WERI-Rb-1 (cell line): ENCODE results near the gene SFXN2.

ENCODE experiments used
- DNase-seq: peaks from one replicate; pipeline ENCODE4 v3.0.0-alpha.2; 2020
- H3K27ac ChIP-seq: fragments of 250-450 bp; sonication (Bioruptor Pico); 2 replicates; pipeline ENCODE4 v1.5.1; 2020; ENCODE audit warnings: mild to moderate bottlenecking, moderate library complexity
- H3K27me3 ChIP-seq: fragments of 250-450 bp; sonication (Bioruptor Pico); 2 replicates; pipeline ENCODE4 v1.5.1; 2021; ENCODE audit warnings: mild to moderate bottlenecking, low read depth, moderate library complexity; ENCODE audit not compliant: insufficient read depth, severe bottlenecking
- H3K36me3 ChIP-seq: fragments of 250-450 bp; sonication (Bioruptor Pico); 2 replicates; pipeline ENCODE4 v1.5.1; 2020; ENCODE audit warnings: mild to moderate bottlenecking, moderate library complexity
- H3K4me3 ChIP-seq: 2 replicates; pipeline ENCODE4 v1.5.1; 2011; ENCODE audit warnings: low read depth, mild to moderate bottlenecking, control low read depth, low read length
- H3K9me3 ChIP-seq: fragments of 250-450 bp; sonication (Bioruptor Pico); 2 replicates; pipeline ENCODE4 v1.5.1; 2021; ENCODE audit warnings: mild to moderate bottlenecking, moderate library complexity; ENCODE audit not compliant: severe bottlenecking
- CTCF ChIP-seq: IDR thresholded peaks from 2 replicates; pipeline ENCODE4 v1.5.1; 2011; ENCODE audit warnings: low read depth, mild to moderate bottlenecking, control low read depth, inconsistent platforms, low read length

SFXN2 gene

GRCh38 chr10:102770792-102771191 is 56.4 kb downstream of the SFXN2 start:
- DNase-seq: no peak
- Histone ChIP-seq H3K4me3 (no peak overlapping the region), H3K27me3 (no peaks in the 10 kb centered on the region), H3K9me3 (no peaks in the 10 kb centered on the region), H3K27ac (no peak overlapping the region), H3K36me3 (no peaks in the 10 kb centered on the region)
- TF ChIP-seq CTCF: no peak

- no peak for DNase-seq
- no peaks in the 10 kb centered on the region for H3K36me3 ChIP-seq
- H3K27ac ChIP-seq: no peak overlapping the region; the same call in 1 of the 2 replicates
- H3K9me3 ChIP-seq: no peaks in the 10 kb centered on the region
- H3K4me3 ChIP-seq: no peak overlapping the region
- no peak for TF ChIP-seq CTCF
- no peaks in the 10 kb centered on the region for H3K27me3 ChIP-seq
These were observed 58.9 kb downstream of the SFXN2 start for GRCh38 chr10:102773320-102773719.

GRCh38 chr10:102773986-102774385 is 59.5 kb downstream of the SFXN2 start:
- no peak for DNase-seq
- H3K27ac ChIP-seq: no peak overlapping the region
- H3K27me3 ChIP-seq: no peaks in the 10 kb centered on the region
- H3K4me3 ChIP-seq: no peak overlapping the region
- H3K36me3 ChIP-seq: no peaks in the 10 kb centered on the region
- H3K9me3 ChIP-seq: no peaks in the 10 kb centered on the region
- no peak for TF ChIP-seq CTCF

GRCh38 chr10:102775201-102775934 is 60.9 kb downstream of the SFXN2 start:
- Histone ChIP-seq H3K9me3 (no peaks in the 10 kb centered on the region), H3K27ac (no peak overlapping the region), H3K27me3 (no peaks in the 10 kb centered on the region), H3K36me3 (no peaks in the 10 kb centered on the region), H3K4me3 (no peak overlapping the region)
- peak; percentile 55 for DNase-seq
- no peak for TF ChIP-seq CTCF

- Histone ChIP-seq H3K4me3 (no peak overlapping the region), H3K27me3 (no peaks in the 10 kb centered on the region), H3K9me3 (peaks cover 2% of the 10 kb centered on the region), H3K36me3 (no peaks in the 10 kb centered on the region), H3K27ac (no peak overlapping the region)
- no peak for TF ChIP-seq CTCF
- DNase-seq: peak; percentile 57
These were observed 61.7 kb downstream of the SFXN2 start for GRCh38 chr10:102775935-102776669.
